ENCODE results near the gene COL19A1. TPM values are rescaled to one million over a fixed set of nuclear protein-coding genes. Genes with fewer than 3 reads are reported as not detected.

COL19A1 gene
- total and polyA plus RNA-seq, 9 of the 15 experiments (the other 6 are each of a cell fraction or from before 2014, with no cell fraction given): not detected

DNA sequence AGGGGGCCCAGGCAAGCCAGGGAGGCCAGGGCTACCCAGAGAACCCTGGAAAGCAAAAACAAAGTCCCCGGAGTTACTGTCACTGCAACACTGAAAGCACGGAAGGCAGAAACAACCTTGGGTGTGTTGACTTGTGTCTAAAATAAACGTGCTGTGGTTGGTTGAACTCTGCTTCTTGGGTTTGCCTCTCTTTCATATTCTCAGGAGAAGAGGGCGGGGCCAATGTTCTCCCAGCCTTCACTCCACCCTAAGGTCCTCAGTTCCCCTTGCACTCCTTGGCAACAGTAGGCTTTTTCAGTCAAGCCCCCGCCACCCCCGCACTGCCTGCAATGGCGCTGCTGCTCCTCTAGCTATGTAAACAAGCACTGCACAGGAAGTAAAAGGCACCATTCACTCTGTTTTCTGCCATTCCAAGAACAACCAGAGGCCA is 375.6 kb downstream of the COL19A1 start (continued):
- TF ChIP-seq DDX20 (tag; IDR thresholded peaks at IDR 0.05; ENCODE audit: low read depth) (no peak), ZBTB11 (CRISPR knock-in tag; IDR thresholded peaks at IDR 0.05) (peak in 1 of 3 experiments; percentile 42; a peak in 1 of 6 replicates), BCLAF1 (IDR thresholded peaks at IDR 0.05; ENCODE audit: borderline replicate concordance in 1 of 2, control insufficient read depth in 1 of 2, low read depth in 2 of 2, low read length in 1 of 2) (no peak), HCFC1 (IDR thresholded peaks at IDR 0.05; ENCODE audit: low read depth, low read length) (0 out of 2 replicates have a peak, but pooled peaks have one; percentile 26), GABPA (tag; conservative IDR thresholded peaks at IDR 0.05; ENCODE audit: low read depth) (peak; percentile 53; the same call in 1 of the 2 replicates), HMBOX1 (IDR thresholded peaks at IDR 0.05) (no peak), RHOXF2B (CRISPR knock-in tag; conservative IDR thresholded peaks at IDR 0.05) (no peak), EGR1 (conservative IDR thresholded peaks at IDR 0.05) (peak; percentile 98), FOXJ2 (tag; IDR thresholded peaks at IDR 0.05) (no peak), FOXK2 (conservative IDR thresholded peaks at IDR 0.05 in 1 of 2, IDR thresholded peaks at IDR 0.05 in 1 of 2; ENCODE audit: low read depth in 2 of 2) (peak; percentile 91 to 93), KDM4B (IDR thresholded peaks at IDR 0.05; ENCODE audit: borderline replicate concordance in 2 of 2, low read depth in 1 of 2) (no peak), EP300 (IDR thresholded peaks at IDR 0.05; ENCODE audit: low read length) (no peak), ELF2 (CRISPR knock-in tag; IDR thresholded peaks at IDR 0.05) (no peak)
- TF ChIP-seq, protein P1, sequence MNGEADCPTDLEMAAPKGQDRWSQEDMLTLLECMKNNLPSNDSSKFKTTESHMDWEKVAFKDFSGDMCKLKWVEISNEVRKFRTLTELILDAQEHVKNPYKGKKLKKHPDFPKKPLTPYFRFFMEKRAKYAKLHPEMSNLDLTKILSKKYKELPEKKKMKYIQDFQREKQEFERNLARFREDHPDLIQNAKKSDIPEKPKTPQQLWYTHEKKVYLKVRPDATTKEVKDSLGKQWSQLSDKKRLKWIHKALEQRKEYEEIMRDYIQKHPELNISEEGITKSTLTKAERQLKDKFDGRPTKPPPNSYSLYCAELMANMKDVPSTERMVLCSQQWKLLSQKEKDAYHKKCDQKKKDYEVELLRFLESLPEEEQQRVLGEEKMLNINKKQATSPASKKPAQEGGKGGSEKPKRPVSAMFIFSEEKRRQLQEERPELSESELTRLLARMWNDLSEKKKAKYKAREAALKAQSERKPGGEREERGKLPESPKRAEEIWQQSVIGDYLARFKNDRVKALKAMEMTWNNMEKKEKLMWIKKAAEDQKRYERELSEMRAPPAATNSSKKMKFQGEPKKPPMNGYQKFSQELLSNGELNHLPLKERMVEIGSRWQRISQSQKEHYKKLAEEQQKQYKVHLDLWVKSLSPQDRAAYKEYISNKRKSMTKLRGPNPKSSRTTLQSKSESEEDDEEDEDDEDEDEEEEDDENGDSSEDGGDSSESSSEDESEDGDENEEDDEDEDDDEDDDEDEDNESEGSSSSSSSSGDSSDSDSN (IDR thresholded peaks at IDR 0.05; ENCODE audit: borderline replicate concordance in 1 of 2, low read depth in 2 of 2, low read length in 2 of 2): no peak
- TF ChIP-seq, protein P2, sequence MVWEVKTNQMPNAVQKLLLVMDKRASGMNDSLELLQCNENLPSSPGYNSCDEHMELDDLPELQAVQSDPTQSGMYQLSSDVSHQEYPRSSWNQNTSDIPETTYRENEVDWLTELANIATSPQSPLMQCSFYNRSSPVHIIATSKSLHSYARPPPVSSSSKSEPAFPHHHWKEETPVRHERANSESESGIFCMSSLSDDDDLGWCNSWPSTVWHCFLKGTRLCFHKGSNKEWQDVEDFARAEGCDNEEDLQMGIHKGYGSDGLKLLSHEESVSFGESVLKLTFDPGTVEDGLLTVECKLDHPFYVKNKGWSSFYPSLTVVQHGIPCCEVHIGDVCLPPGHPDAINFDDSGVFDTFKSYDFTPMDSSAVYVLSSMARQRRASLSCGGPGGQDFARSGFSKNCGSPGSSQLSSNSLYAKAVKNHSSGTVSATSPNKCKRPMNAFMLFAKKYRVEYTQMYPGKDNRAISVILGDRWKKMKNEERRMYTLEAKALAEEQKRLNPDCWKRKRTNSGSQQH (CRISPR knock-in tag; IDR thresholded peaks at IDR 0.05): no peak
